CD8-positive, alpha-beta memory T cell (primary cell): ENCODE data around the gene TMOD2. TPM values are rescaled to one million over a fixed set of nuclear protein-coding genes. Genes with fewer than 3 reads are reported as not detected.

Source experiments
- CTCF ChIA-PET: fragments of 350-600 bp; sonication (Branson Sonifier 250); formaldehyde crosslinking; loops from one replicate; lab custom pipeline; 2021; ENCODE audit warnings: antibody characterized with exemption; lab: Charles Lee
- POLR2A ChIA-PET: fragments of 350-600 bp; sonication (Branson Sonifier 250); formaldehyde crosslinking; loops from one replicate; lab custom pipeline; 2021; ENCODE audit warnings: antibody characterized with exemption; lab: Charles Lee
- DNase-seq, 5 donors: peaks; one replicate each; pipeline versions ENCODE4 v3.0.0 to v3.0.0-alpha.2; 2020 to 2022; ENCODE audit warnings: mixed read lengths in 1 of 5
- H3K27ac ChIP-seq: one replicate; pipeline ENCODE4 v1.7.0; 2013; ENCODE audit warnings: low read depth, mild to moderate bottlenecking, low read length, moderate library complexity
- H3K27me3 ChIP-seq: 2 replicates; pipeline ENCODE4 v1.7.0; 2013; ENCODE audit warnings: low read length, mild to moderate bottlenecking; ENCODE audit not compliant: insufficient read depth, poor library complexity, severe bottlenecking
- H3K36me3 ChIP-seq: 2 replicates; pipeline ENCODE4 v1.7.0; 2013; ENCODE audit warnings: mild to moderate bottlenecking, low read length, moderate library complexity; ENCODE audit not compliant: insufficient read depth
- H3K4me1 ChIP-seq: 2 replicates; pipeline ENCODE4 v1.7.0; 2013; ENCODE audit warnings: mild to moderate bottlenecking, low read length, moderate library complexity; ENCODE audit not compliant: insufficient read depth
- H3K4me3 ChIP-seq: 2 replicates; pipeline ENCODE4 v1.7.0; 2013; ENCODE audit warnings: mild to moderate bottlenecking, low read length
- H3K9me3 ChIP-seq: 2 replicates; pipeline ENCODE4 v1.7.0; 2013; ENCODE audit warnings: mild to moderate bottlenecking, low read length
- H3K27ac Mint-ChIP-seq, 8 donors: one replicate each; pipeline ENCODE4 v1.8.0; 2020 to 2021; ENCODE audit warnings: mixed read lengths in 8 of 8, mild to moderate bottlenecking in 6 of 8, inconsistent platforms in 3 of 8, moderate library complexity in 3 of 8
- H3K27me3 Mint-ChIP-seq, 2 donors: one replicate each; pipeline ENCODE4 v1.8.0; 2020 to 2021; ENCODE audit warnings: mixed read lengths in 2 of 2, mild to moderate bottlenecking in 1 of 2, moderate library complexity in 1 of 2
- H3K36me3 Mint-ChIP-seq, 3 donors: one replicate each; pipeline ENCODE4 v1.8.0; 2020 to 2021; ENCODE audit warnings: mixed read lengths in 3 of 3, inconsistent platforms in 1 of 3, mild to moderate bottlenecking in 1 of 3
- H3K4me1 Mint-ChIP-seq, 3 donors: one replicate each; pipeline ENCODE4 v1.8.0; 2020 to 2021; ENCODE audit warnings: mixed read lengths in 3 of 3, inconsistent platforms in 1 of 3, mild to moderate bottlenecking in 1 of 3
- H3K4me3 Mint-ChIP-seq, 7 donors: one replicate each; pipeline ENCODE4 v1.8.0; 2020 to 2021; ENCODE audit warnings: mixed read lengths in 7 of 7, mild to moderate bottlenecking in 6 of 7, moderate library complexity in 4 of 7, inconsistent platforms in 2 of 7
- H3K9me3 Mint-ChIP-seq, 5 donors: one replicate each; pipeline ENCODE4 v1.8.0; 2020 to 2022; ENCODE audit warnings: mixed read lengths in 5 of 5, mild to moderate bottlenecking in 3 of 5, moderate library complexity in 2 of 5, inconsistent platforms in 1 of 5
- polyA plus RNA-seq: library from polyadenylated mRNA; unstranded; fragments of 300-500 nt; fragmentation: Illumina TruSeq; gene quantifications from one replicate; pipeline ENCODE4 v1.2.3, GENCODE V29; 2021
- total RNA-seq, 2 experiments: library from RNA; stranded (reverse); gene quantifications; one replicate each; pipeline ENCODE4 v1.2.3, GENCODE V29; 2021

TMOD2 gene
- total and polyA plus RNA-seq, 3 experiments from 2014 or later, result 3.1 to 10.0 (median 8.6) TPM

- ChIA-PET CTCF (interaction anchor here (1.3 kb wide), 1 partner anchor 102 kb away, joined by 4 read pairs; no protein-coding TSS in a partner anchor), POLR2A (interaction anchor here (2.9 kb wide), 1 partner anchor 15 kb away, joined by 21 read pairs; the partner anchor contains the start of gene LYSMD2)
- no peak overlapping the region for H3K27ac ChIP-seq
- H3K4me3 Mint-ChIP-seq, result peak overlapping the region; percentile 84 to 93 (median 87)
- H3K4me1 Mint-ChIP-seq, result peaks cover 40 to 49% (median 47%) of the 10 kb centered on the region in 3 donors
- DNase-seq, result no peak
- peak overlapping the region; percentile 48 for H3K4me3 ChIP-seq
- H3K36me3 ChIP-seq, result no peaks in the 10 kb centered on the region
- no peaks in the 10 kb centered on the region for H3K9me3 Mint-ChIP-seq
- peaks cover 11% of the 10 kb centered on the region for H3K4me1 ChIP-seq
- H3K27ac Mint-ChIP-seq, result peak overlapping the region in 3 of 8 donors; percentile 33 to 87 (median 36)
- no peaks in the 10 kb centered on the region for H3K27me3 ChIP-seq
- peaks cover 0 to 2% of the 10 kb centered on the region in 2 donors for H3K27me3 Mint-ChIP-seq
- no peaks in the 10 kb centered on the region for H3K9me3 ChIP-seq
- H3K36me3 Mint-ChIP-seq, result peaks cover 0 to 5% (median 2%) of the 10 kb centered on the region in 3 donors
Observed at GRCh38 chr15:51751697-51752683, 593 bp downstream of the TMOD2 start.

- ChIA-PET POLR2A (interaction anchor here (2.9 kb wide), 1 partner anchor 16 kb away, joined by 21 read pairs; the partner anchor contains the start of gene LYSMD2), CTCF (no interaction called here)
- Histone ChIP-seq H3K4me3 (no peak overlapping the region), H3K27ac (no peak overlapping the region), H3K27me3 (no peaks in the 10 kb centered on the region), H3K36me3 (no peaks in the 10 kb centered on the region), H3K9me3 (no peaks in the 10 kb centered on the region), H3K4me1 (peaks cover 11% of the 10 kb centered on the region)
- H3K27ac Mint-ChIP-seq, result peak overlapping the region in 1 of 8 donors; percentile 32
- H3K4me3 Mint-ChIP-seq, result peak overlapping the region; percentile 68 to 90 (median 87)
- H3K9me3 Mint-ChIP-seq, result no peaks in the 10 kb centered on the region
- peaks cover 0 to 5% (median 2%) of the 10 kb centered on the region in 3 donors for H3K36me3 Mint-ChIP-seq
- peaks cover 0 to 2% of the 10 kb centered on the region in 2 donors for H3K27me3 Mint-ChIP-seq
- no peak for DNase-seq
- peaks cover 40 to 49% (median 47%) of the 10 kb centered on the region in 3 donors for H3K4me1 Mint-ChIP-seq
Observed at GRCh38 chr15:51752888-51753287, 1.5 kb downstream of the TMOD2 start.

GRCh38 chr15:51754267-51754666, 2.9 kb downstream of the TMOD2 start:
- H3K9me3 ChIP-seq, result no peaks in the 10 kb centered on the region
- no peak for DNase-seq
- H3K4me3 Mint-ChIP-seq, result peak overlapping the region in 4 of 7 donors; percentile 0 to 89 (median 22)
- peak overlapping the region in 1 of 8 donors; percentile 7 for H3K27ac Mint-ChIP-seq
- H3K4me1 ChIP-seq, result peaks cover 11% of the 10 kb centered on the region
- H3K36me3 Mint-ChIP-seq, result peaks cover 0 to 8% (median 2%) of the 10 kb centered on the region in 3 donors
- H3K27me3 ChIP-seq, result no peaks in the 10 kb centered on the region
- ChIA-PET POLR2A (no interaction called here), CTCF (interaction anchor here (1.0 to 1.7 kb wide), 2 partner anchors 11 to 22 kb away, joined by 3 to 5 read pairs; no protein-coding TSS in a partner anchor)
- peaks cover 0 to 2% of the 10 kb centered on the region in 2 donors for H3K27me3 Mint-ChIP-seq
- no peak overlapping the region for H3K4me3 ChIP-seq
- H3K36me3 ChIP-seq, result no peaks in the 10 kb centered on the region
- H3K9me3 Mint-ChIP-seq, result no peaks in the 10 kb centered on the region
- no peak overlapping the region for H3K27ac ChIP-seq
- H3K4me1 Mint-ChIP-seq, result peaks cover 40 to 49% (median 47%) of the 10 kb centered on the region in 3 donors

GRCh38 chr15:51755790-51756189, 4.4 kb downstream of the TMOD2 start:
- Histone ChIP-seq H3K4me1 (peaks cover 11% of the 10 kb centered on the region), H3K27ac (no peak overlapping the region), H3K36me3 (no peaks in the 10 kb centered on the region), H3K9me3 (no peaks in the 10 kb centered on the region), H3K4me3 (no peak overlapping the region), H3K27me3 (no peaks in the 10 kb centered on the region)
- peak overlapping the region in 1 of 8 donors; percentile 26 for H3K27ac Mint-ChIP-seq
- no peak overlapping the region for H3K4me3 Mint-ChIP-seq
- ChIA-PET POLR2A (no interaction called here), CTCF (no interaction called here)
- peaks cover 0 to 8% (median 2%) of the 10 kb centered on the region in 3 donors for H3K36me3 Mint-ChIP-seq
- H3K27me3 Mint-ChIP-seq, result peaks cover 0 to 2% of the 10 kb centered on the region in 2 donors
- no peak for DNase-seq
- no peaks in the 10 kb centered on the region for H3K9me3 Mint-ChIP-seq
- H3K4me1 Mint-ChIP-seq, result peaks cover 35 to 42% (median 42%) of the 10 kb centered on the region in 3 donors

GRCh38 chr15:51756482-51756881, 5.1 kb downstream of the TMOD2 start:
- no peak overlapping the region for H3K4me3 ChIP-seq
- POLR2A ChIA-PET, result no interaction called here
- no peaks in the 10 kb centered on the region for H3K36me3 ChIP-seq
- Mint-ChIP-seq H3K27me3 (no peaks in the 10 kb centered on the region), H3K4me3 (no peak overlapping the region), H3K4me1 (peaks cover 32 to 41% (median 37%) of the 10 kb centered on the region in 3 donors), H3K36me3 (peaks cover 0 to 8% (median 1%) of the 10 kb centered on the region in 3 donors), H3K9me3 (no peaks in the 10 kb centered on the region), H3K27ac (no peak overlapping the region)
- no peak for DNase-seq
- H3K9me3 ChIP-seq, result no peaks in the 10 kb centered on the region
- H3K4me1 ChIP-seq, result peaks cover 11% of the 10 kb centered on the region
- CTCF ChIA-PET, result interaction anchor here (0.7 to 2.0 kb wide), 2 partner anchors 12 to 1276 kb away, joined by 3 to 7 read pairs; no protein-coding TSS in a partner anchor
- H3K27ac ChIP-seq, result no peak overlapping the region
- no peaks in the 10 kb centered on the region for H3K27me3 ChIP-seq

GRCh38 chr15:51757450-51757849, 6.1 kb downstream of the TMOD2 start:
- peaks cover 5% of the 10 kb centered on the region for H3K4me1 ChIP-seq
- no peak overlapping the region for H3K4me3 ChIP-seq
- no peaks in the 10 kb centered on the region for H3K9me3 Mint-ChIP-seq
- CTCF ChIA-PET, result interaction anchor here (0.7 to 2.2 kb wide), 5 partner anchors 10 to 1277 kb away, joined by 3 to 9 read pairs (median 4); partner anchors contain the start of gene LYSMD2
- peaks cover 0 to 8% (median 0%) of the 10 kb centered on the region in 3 donors for H3K36me3 Mint-ChIP-seq
- H3K27ac ChIP-seq, result no peak overlapping the region
- H3K27me3 Mint-ChIP-seq, result no peaks in the 10 kb centered on the region
- no peaks in the 10 kb centered on the region for H3K36me3 ChIP-seq
- H3K9me3 ChIP-seq, result no peaks in the 10 kb centered on the region
- H3K27me3 ChIP-seq, result no peaks in the 10 kb centered on the region
- H3K27ac Mint-ChIP-seq, result peak overlapping the region in 1 of 8 donors; percentile 29
- POLR2A ChIA-PET, result no interaction called here
- H3K4me1 Mint-ChIP-seq, result peaks cover 27 to 36% (median 33%) of the 10 kb centered on the region in 3 donors
- no peak for DNase-seq
- H3K4me3 Mint-ChIP-seq, result no peak overlapping the region

GRCh38 chr15:51758645-51759044, 7.2 kb downstream of the TMOD2 start:
- Histone ChIP-seq H3K9me3 (no peaks in the 10 kb centered on the region), H3K4me3 (no peak overlapping the region), H3K27ac (no peak overlapping the region), H3K4me1 (no peaks in the 10 kb centered on the region), H3K27me3 (no peaks in the 10 kb centered on the region), H3K36me3 (no peaks in the 10 kb centered on the region)
- CTCF ChIA-PET, result interaction anchor here (1.1 to 2.2 kb wide), 4 partner anchors 10 to 21 kb away, joined by 3 to 9 read pairs (median 6); partner anchors contain the start of gene LYSMD2
- H3K4me1 Mint-ChIP-seq, result peaks cover 21 to 24% (median 21%) of the 10 kb centered on the region in 3 donors
- no peak overlapping the region for H3K4me3 Mint-ChIP-seq
- POLR2A ChIA-PET, result no interaction called here
- H3K27ac Mint-ChIP-seq, result no peak overlapping the region
- no peak for DNase-seq
- no peaks in the 10 kb centered on the region for H3K27me3 Mint-ChIP-seq
- no peaks in the 10 kb centered on the region for H3K9me3 Mint-ChIP-seq
- H3K36me3 Mint-ChIP-seq, result peaks cover 0 to 8% (median 0%) of the 10 kb centered on the region in 3 donors
